A549 (cell line): ENCODE data around the gene TPM2.

Experiments
- BCL3 ChIP-seq: fragments of >200 bp; sonication (Bioruptor Twin); formaldehyde crosslinking; IDR thresholded peaks from 3 replicates; pipeline ENCODE4 v1.6.1; 2016
- CBX2 ChIP-seq: fragments of 200-600 bp; sonication (generic); IDR thresholded peaks from 2 replicates; pipeline ENCODE4 v1.6.1; 2016; ENCODE audit warnings: low read depth, mild to moderate bottlenecking, borderline replicate concordance
- CTCF ChIP-seq: fragments of >200 bp; sonication (Bioruptor Twin); formaldehyde crosslinking; IDR thresholded peaks from 3 replicates; pipeline ENCODE4 v1.5.1; 2016
- EP300 ChIP-seq, 2 experiments: fragments of >200 bp; sonication (Bioruptor Twin); formaldehyde crosslinking; IDR thresholded peaks; 2 replicates in 1 of 2; 3 replicates in 1 of 2; pipeline ENCODE4 v1.6.1; 2016 to 2017
- PBX3 ChIP-seq: IDR thresholded peaks from 2 replicates; pipeline ENCODE4 v1.6.1; 2012
- RAD21 ChIP-seq, 2 experiments: fragments of >200 bp in 1 of 2; sonication (Bioruptor Twin) in 1 of 2; formaldehyde crosslinking in 1 of 2; IDR thresholded peaks in 1 of 2; conservative IDR thresholded peaks in 1 of 2; 2 replicates in 1 of 2; 3 replicates in 1 of 2; pipeline ENCODE4 v1.6.1; 2012 to 2018; ENCODE audit warnings: inconsistent platforms in 1 of 2
- ZC3H11A ChIP-seq: fragments of 450-650 bp; IDR thresholded peaks from 2 replicates; pipeline ENCODE4 v1.6.1; 2014; ENCODE audit warnings: antibody characterized with exemption, mild to moderate bottlenecking

GRCh38 chr9:35734096-35734495 is 44.4 kb upstream of the TPM2 start:
- TF ChIP-seq EP300 (IDR thresholded peaks at IDR 0.05) = no peak
- no peak for TF ChIP-seq RAD21 (conservative IDR thresholded peaks at IDR 0.05 in 1 of 2, IDR thresholded peaks at IDR 0.05 in 1 of 2)
- TF ChIP-seq CTCF = no peak
- no peak for TF ChIP-seq PBX3
- TF ChIP-seq CBX2 = no peak
- TF ChIP-seq BCL3 = no peak
- TF ChIP-seq ZC3H11A = no peak
